ENCODE measurements around the gene GALNT14. TPM values are rescaled to one million over a fixed set of nuclear protein-coding genes. Genes with fewer than 3 reads are reported as not detected.

GALNT14 gene
- total and polyA plus RNA-seq, 4 donors = 0.85 to 2.8 (median 2.4) TPM

GRCh38 chr2:30865243-30865642 is 273.0 kb downstream of the GALNT14 start:
- H3K36me3 ChIP-seq (ENCODE audit: control insufficient read depth in 4 of 4, insufficient read depth in 4 of 4, low read length in 4 of 4) = no peaks in the 10 kb centered on the region
- no peak for ATAC-seq (ENCODE audit: insufficient read depth, low FRiP score)
- 67 to 75% methylated on average over 1 of the region's 1 CpG for WGBS, 2 donors
- peaks cover 0 to 2% (median 0%) of the 10 kb centered on the region in 4 donors for H3K9me3 ChIP-seq (ENCODE audit: control insufficient read depth in 4 of 4, insufficient read depth in 3 of 4, low read length in 3 of 4)
- no peak overlapping the region for H3K9ac ChIP-seq (ENCODE audit: insufficient read depth in 1 of 2, low read length in 2 of 2)
- H3K27ac ChIP-seq (ENCODE audit: low read depth in 1 of 2, low read length in 1 of 2) = no peak overlapping the region
- peaks cover 0 to 4% (median 3%) of the 10 kb centered on the region in 5 donors for H3K4me1 ChIP-seq (ENCODE audit: control insufficient read depth in 5 of 5, insufficient read depth in 5 of 5, low read length in 5 of 5)
- DNase-seq = no peak
- no peak for TF ChIP-seq CTCF (IDR thresholded peaks at IDR 0.05; ENCODE audit: control extremely low read depth, extremely low read depth)
- H3K27me3 ChIP-seq (ENCODE audit: control insufficient read depth in 3 of 3, insufficient read depth in 3 of 3, low read length in 2 of 3) = peaks cover 0 to 4% (median 2%) of the 10 kb centered on the region in 3 donors
- H3K4me3 ChIP-seq = no peak overlapping the region

DNA sequence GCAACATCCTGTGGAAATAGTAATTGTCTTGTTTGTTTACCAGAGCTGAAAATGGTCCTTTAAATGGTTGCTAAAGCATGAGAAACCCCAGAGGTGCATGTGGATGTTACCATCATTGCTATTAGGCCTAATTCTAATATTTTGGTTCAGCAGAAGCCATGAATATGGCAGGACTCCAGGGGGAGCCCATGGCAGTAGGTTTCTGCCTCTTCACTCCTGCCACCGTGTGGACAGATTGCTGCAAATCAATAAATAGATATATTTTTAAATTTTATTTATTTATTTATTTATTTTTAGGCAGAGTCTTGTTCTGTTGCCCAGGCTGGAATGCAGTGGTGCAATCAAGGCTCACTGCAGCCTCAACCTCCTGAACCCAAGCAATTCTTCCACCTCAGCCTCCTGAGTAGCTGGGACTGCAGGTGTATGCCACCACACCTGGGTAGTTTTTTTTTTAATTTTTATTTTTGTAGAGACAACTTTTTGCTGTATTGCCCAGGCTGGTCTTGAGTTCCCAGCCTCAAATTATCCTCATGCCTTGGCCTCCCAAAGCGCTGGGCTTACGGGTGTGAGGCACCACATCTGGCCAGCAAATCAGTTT is 276.1 kb downstream of the GALNT14 start:
- peak; percentile 43 for ATAC-seq (ENCODE audit: insufficient read depth, low FRiP score)
- peak; percentile 73 to 85 (median 83) for DNase-seq
- H3K9me3 ChIP-seq (ENCODE audit: control insufficient read depth in 4 of 4, insufficient read depth in 3 of 4, low read length in 3 of 4) = peaks cover 0 to 2% (median 0%) of the 10 kb centered on the region in 4 donors
- no peak overlapping the region for H3K9ac ChIP-seq (ENCODE audit: insufficient read depth in 1 of 2, low read length in 2 of 2)
- no peak overlapping the region for H3K4me3 ChIP-seq
- peaks cover 0 to 9% (median 4%) of the 10 kb centered on the region in 5 donors for H3K4me1 ChIP-seq (ENCODE audit: control insufficient read depth in 5 of 5, insufficient read depth in 5 of 5, low read length in 5 of 5)
- peak; percentile 26 for TF ChIP-seq CTCF (IDR thresholded peaks at IDR 0.05; ENCODE audit: control extremely low read depth, extremely low read depth)
- H3K27me3 ChIP-seq (ENCODE audit: control insufficient read depth in 3 of 3, insufficient read depth in 3 of 3, low read length in 2 of 3) = peaks cover 0 to 2% (median 2%) of the 10 kb centered on the region in 3 donors
- no peaks in the 10 kb centered on the region for H3K36me3 ChIP-seq (ENCODE audit: control insufficient read depth in 4 of 4, insufficient read depth in 4 of 4, low read length in 4 of 4)
- WGBS, 2 donors = 55 to 61% methylated on average over 3 of the region's 3 CpGs
- H3K27ac ChIP-seq (ENCODE audit: low read depth in 1 of 2, low read length in 1 of 2) = no peak overlapping the region

DNA sequence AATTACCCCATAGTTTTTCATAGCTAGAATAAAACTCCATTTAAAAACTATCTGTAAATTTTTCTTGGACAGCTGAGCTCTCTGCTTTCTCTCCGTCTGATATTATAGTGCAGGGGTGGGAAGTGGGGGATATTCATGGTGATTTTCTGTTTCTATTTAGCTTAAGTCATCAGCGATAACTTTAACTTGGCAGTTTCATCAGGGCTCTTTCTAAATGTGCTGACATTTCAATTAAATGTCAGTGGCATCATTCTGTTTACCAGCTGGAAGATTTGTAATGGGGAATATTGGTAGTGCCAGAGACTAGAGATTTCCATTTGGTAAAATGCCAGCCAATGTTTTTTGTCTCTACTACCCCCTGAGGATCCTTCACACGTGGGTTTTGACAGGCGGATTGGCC is 277.5 kb downstream of the GALNT14 start:
- TF ChIP-seq CTCF (IDR thresholded peaks at IDR 0.05; ENCODE audit: control extremely low read depth, extremely low read depth) = no peak
- Histone ChIP-seq H3K27ac (ENCODE audit: low read depth in 1 of 2, low read length in 1 of 2) (no peak overlapping the region), H3K4me3 (no peak overlapping the region), H3K4me1 (ENCODE audit: control insufficient read depth in 5 of 5, insufficient read depth in 5 of 5, low read length in 5 of 5) (peaks cover 0 to 9% (median 4%) of the 10 kb centered on the region in 5 donors), H3K27me3 (ENCODE audit: control insufficient read depth in 3 of 3, insufficient read depth in 3 of 3, low read length in 2 of 3) (no peaks in the 10 kb centered on the region), H3K36me3 (ENCODE audit: control insufficient read depth in 4 of 4, insufficient read depth in 4 of 4, low read length in 4 of 4) (no peaks in the 10 kb centered on the region), H3K9me3 (ENCODE audit: control insufficient read depth in 4 of 4, insufficient read depth in 3 of 4, low read length in 3 of 4) (no peaks in the 10 kb centered on the region), H3K9ac (ENCODE audit: insufficient read depth in 1 of 2, low read length in 2 of 2) (no peak overlapping the region)
- WGBS, 2 donors = 80 to 87% methylated on average over 4 of the region's 4 CpGs
- ATAC-seq (ENCODE audit: insufficient read depth, low FRiP score) (no peak), DNase-seq (peak in 2 of 3 donors; percentile 43 to 49)

Other genes starting within 250 kb of the GALNT14 start
- gene CAPN14, start 79.1 kb upstream of the GALNT14 start, total RNA-seq = under 1 TPM; 0.21 to 0.26 TPM
- gene CAPN14, start 79.1 kb upstream of the GALNT14 start, polyA plus RNA-seq = under 1 TPM; 0.03 to 0.06 TPM
- gene EHD3, start 95.7 kb upstream of the GALNT14 start, total RNA-seq = 1 to 10 TPM; 5.8 to 9.5 TPM
- 1 to 10 TPM; 1.5 to 4.3 TPM for gene EHD3, start 95.7 kb upstream of the GALNT14 start, polyA plus RNA-seq